DND-41 (cell line): ENCODE measurements around the gene CUBN.

Experiments used
- ATAC-seq: fragments of 200-7000 bp; cut with Tn5 transposase; 3 replicates; pipeline ENCODE4 v1.9.1; 2021; ENCODE audit warnings: low read depth; ENCODE audit not compliant: insufficient read depth
- DNase-seq: peaks from one replicate; pipeline ENCODE4 v3.0.0-alpha.2; 2020
- H2AFZ ChIP-seq: 2 replicates; pipeline ENCODE4 v1.6.0; 2012; ENCODE audit warnings: low read depth, low read length
- H3K27ac ChIP-seq: 2 replicates; pipeline ENCODE4 v1.5.1; 2012; ENCODE audit warnings: low read length, inconsistent platforms
- H3K27me3 ChIP-seq: fragments of 200-600 bp; sonication (generic); 2 replicates; pipeline ENCODE4 v1.6.0; 2012; ENCODE audit warnings: low read length, mild to moderate bottlenecking, inconsistent platforms; ENCODE audit not compliant: insufficient read depth, poor library complexity
- H3K36me3 ChIP-seq: 2 replicates; pipeline ENCODE4 v1.5.1; 2012; ENCODE audit warnings: low read length, inconsistent platforms; ENCODE audit not compliant: insufficient read depth
- H3K4me1 ChIP-seq: 2 replicates; pipeline ENCODE4 v1.5.1; 2012; ENCODE audit warnings: mild to moderate bottlenecking, low read length; ENCODE audit not compliant: insufficient read depth
- H3K4me2 ChIP-seq: 2 replicates; pipeline ENCODE4 v1.6.0; 2012; ENCODE audit warnings: mild to moderate bottlenecking, moderate library complexity, low read length, inconsistent platforms; ENCODE audit not compliant: insufficient read depth
- H3K4me3 ChIP-seq, 2 experiments: fragments of 200-600 bp in 1 of 2; shearing (Covaris generic) in 1 of 2; 2 replicates each; pipeline ENCODE4 v1.5.1; 2012 to 2016; ENCODE audit warnings: inconsistent platforms in 2 of 2, low read length in 2 of 2, mild to moderate bottlenecking in 2 of 2, low read depth in 1 of 2, moderate library complexity in 1 of 2
- H3K79me2 ChIP-seq: 2 replicates; pipeline ENCODE4 v1.6.0; 2012; ENCODE audit warnings: low read length, inconsistent platforms; ENCODE audit not compliant: insufficient read depth
- H3K9ac ChIP-seq: 2 replicates; pipeline ENCODE4 v1.6.0; 2012; ENCODE audit warnings: low read depth, mild to moderate bottlenecking, inconsistent platforms, low read length, moderate library complexity
- H3K9me3 ChIP-seq: 2 replicates; pipeline ENCODE4 v1.5.1; 2012; ENCODE audit warnings: low read length, moderate library complexity, mild to moderate bottlenecking, inconsistent platforms; ENCODE audit not compliant: insufficient read depth, severe bottlenecking
- H4K20me1 ChIP-seq: 2 replicates; pipeline ENCODE4 v1.6.0; 2012; ENCODE audit warnings: low read length; ENCODE audit not compliant: insufficient read depth
- CTCF ChIP-seq: IDR thresholded peaks from 2 replicates; pipeline ENCODE4 v1.5.1; 2012; ENCODE audit warnings: borderline replicate concordance, low read length, moderate library complexity, mild to moderate bottlenecking; ENCODE audit not compliant: poor library complexity, severe bottlenecking; ENCODE audit errors: extremely low read depth
- EZH2 ChIP-seq: IDR thresholded peaks from 3 replicates; pipeline ENCODE4 v1.6.1; 2012; ENCODE audit warnings: borderline replicate concordance, low read depth, mild to moderate bottlenecking, moderate library complexity, low read length, inconsistent platforms; ENCODE audit not compliant: severe bottlenecking

CUBN gene

DNA sequence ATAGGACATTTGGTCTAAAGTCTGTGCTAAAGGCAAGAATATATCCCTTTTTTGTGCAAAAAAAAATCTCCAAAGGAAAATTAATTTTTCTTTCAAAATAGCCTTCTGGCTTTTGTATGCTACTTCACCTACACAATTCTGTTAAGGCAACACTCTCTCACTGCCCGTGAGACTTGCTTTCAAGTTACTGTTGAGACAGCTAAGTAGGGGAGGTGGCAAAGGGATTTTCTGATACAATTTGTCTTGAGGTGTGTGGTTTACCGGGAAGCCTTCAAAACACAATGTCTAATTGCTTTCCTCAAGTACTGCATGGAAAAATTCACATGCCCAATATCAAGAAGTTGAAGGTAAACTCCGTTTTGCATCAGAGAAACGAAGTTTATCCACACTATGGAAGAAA lies 261.6 kb downstream of the CUBN start:
- H2AFZ ChIP-seq = no peak overlapping the region
- H3K79me2 ChIP-seq = no peaks in the 10 kb centered on the region
- H3K27me3 ChIP-seq = no peaks in the 10 kb centered on the region
- H3K4me2 ChIP-seq = no peak overlapping the region
- no peaks in the 10 kb centered on the region for H3K4me1 ChIP-seq
- H3K36me3 ChIP-seq = no peaks in the 10 kb centered on the region
- H3K27ac ChIP-seq = no peak overlapping the region
- no peak overlapping the region for H3K4me3 ChIP-seq
- TF ChIP-seq CTCF (no peak), EZH2 (no peak)
- no peak for ATAC-seq
- H3K9me3 ChIP-seq = no peaks in the 10 kb centered on the region
- no peaks in the 10 kb centered on the region for H4K20me1 ChIP-seq
- DNase-seq = no peak
- no peak overlapping the region for H3K9ac ChIP-seq

GRCh38 chr10:16867556-16867955 lies 262.1 kb downstream of the CUBN start:
- Histone ChIP-seq H3K4me2 (no peak overlapping the region), H3K4me1 (no peaks in the 10 kb centered on the region), H3K9me3 (no peaks in the 10 kb centered on the region), H3K27me3 (no peaks in the 10 kb centered on the region), H3K4me3 (no peak overlapping the region), H2AFZ (no peak overlapping the region), H3K27ac (no peak overlapping the region), H3K79me2 (no peaks in the 10 kb centered on the region), H4K20me1 (no peaks in the 10 kb centered on the region), H3K36me3 (no peaks in the 10 kb centered on the region), H3K9ac (no peak overlapping the region)
- DNase-seq (no peak), ATAC-seq (no peak)
- TF ChIP-seq CTCF (no peak), EZH2 (no peak)

DNA sequence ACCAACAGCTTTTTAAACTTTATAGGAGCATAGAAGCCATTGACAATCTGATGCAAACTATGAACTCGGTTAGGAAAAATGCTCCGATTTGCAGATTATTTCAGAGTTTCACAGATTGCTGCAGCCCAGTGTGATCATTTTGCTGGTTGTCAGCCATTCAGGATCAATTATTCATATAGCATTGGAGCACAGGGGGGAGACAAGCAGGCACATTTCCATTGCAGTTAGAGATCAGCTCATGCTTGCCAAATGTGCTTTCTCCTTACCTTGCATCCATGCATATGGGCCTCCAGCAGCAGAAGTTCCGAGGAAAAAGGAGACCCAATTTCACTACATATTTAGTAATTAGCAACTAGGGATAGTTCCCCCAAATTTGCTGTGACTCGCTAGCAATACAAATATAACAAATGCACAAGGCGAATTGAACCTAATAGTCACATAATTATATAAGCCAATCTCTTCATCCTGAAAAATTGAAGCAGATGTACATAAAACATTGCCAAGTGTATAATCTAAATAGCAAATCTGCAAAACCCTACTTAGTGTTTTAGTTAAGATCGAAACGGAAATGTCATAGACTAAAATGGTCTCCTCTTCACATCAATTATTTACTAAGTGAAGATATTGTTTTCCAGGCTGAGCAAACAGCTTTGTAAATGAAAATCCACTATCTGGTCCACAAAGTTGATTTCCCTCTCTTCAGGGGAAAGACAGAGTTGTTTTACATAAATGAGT lies 262.9 kb downstream of the CUBN start:
- no peaks in the 10 kb centered on the region for H3K4me1 ChIP-seq
- no peak overlapping the region for H3K4me3 ChIP-seq
- H3K9ac ChIP-seq = no peak overlapping the region
- TF ChIP-seq CTCF (no peak), EZH2 (no peak)
- no peak overlapping the region for H3K27ac ChIP-seq
- H4K20me1 ChIP-seq = no peaks in the 10 kb centered on the region
- no peaks in the 10 kb centered on the region for H3K79me2 ChIP-seq
- no peaks in the 10 kb centered on the region for H3K9me3 ChIP-seq
- no peaks in the 10 kb centered on the region for H3K36me3 ChIP-seq
- H3K4me2 ChIP-seq = no peak overlapping the region
- H2AFZ ChIP-seq = no peak overlapping the region
- H3K27me3 ChIP-seq = no peaks in the 10 kb centered on the region
- DNase-seq (no peak), ATAC-seq (no peak)
